GM21526 (cell line): ENCODE measurements around the gene GRPEL2.
"Not testable (repeated sequence)": the region's sequence is repeated elsewhere in the genome, so short reads cannot be mapped to it uniquely, and the experiment has no call there.

ENCODE experiments used
- ATAC-seq: cut with Tn5 transposase; IDR thresholded peaks from one replicate; pipeline ENCODE4 v1.9.1; 2021; ENCODE audit warnings: moderate library complexity; ENCODE audit not compliant: unreplicated experiment, low FRiP score

GRPEL2 gene

DNA sequence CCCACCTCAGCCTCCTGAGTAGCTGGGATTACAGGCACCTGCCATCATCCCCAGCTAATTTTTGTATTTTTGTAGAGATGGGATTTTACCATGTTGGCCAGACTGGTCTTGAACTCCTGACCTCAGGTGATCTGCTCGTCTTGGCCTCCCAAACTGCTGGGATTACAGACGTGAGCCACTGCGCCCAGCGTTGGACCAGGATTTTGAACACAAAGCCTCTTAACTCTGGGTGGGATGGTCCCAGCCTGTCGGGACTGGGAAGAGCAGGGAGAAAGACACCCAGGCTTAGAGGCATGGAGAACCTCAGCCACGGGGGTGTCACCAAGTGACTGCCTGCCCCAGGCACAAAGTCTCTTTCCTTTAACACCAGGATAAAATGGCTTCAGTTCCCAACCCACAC, 45.8 kb downstream of the GRPEL2 start:
- ATAC-seq, result not testable (repeated sequence)

DNA sequence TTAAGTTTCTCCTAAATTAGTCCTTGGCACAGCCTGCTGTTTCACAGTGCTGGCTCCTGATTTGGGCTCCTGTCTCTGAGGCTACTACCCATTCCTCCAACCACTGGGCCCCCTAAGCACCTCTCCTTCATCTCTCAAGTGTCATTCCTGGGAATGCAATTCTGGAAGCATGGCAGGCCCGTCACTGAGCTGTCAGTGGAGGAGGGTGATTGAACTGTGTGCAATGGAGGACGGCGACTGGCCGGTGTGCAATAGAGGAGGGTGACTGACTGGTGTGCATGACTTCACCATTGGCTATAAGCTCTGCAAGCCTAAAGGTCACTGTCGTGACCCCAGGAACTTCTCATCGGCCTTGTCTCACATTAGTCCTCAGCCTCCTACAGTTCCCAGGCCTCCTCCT, 46.2 kb downstream of the GRPEL2 start:
- ATAC-seq, result no peak

DNA sequence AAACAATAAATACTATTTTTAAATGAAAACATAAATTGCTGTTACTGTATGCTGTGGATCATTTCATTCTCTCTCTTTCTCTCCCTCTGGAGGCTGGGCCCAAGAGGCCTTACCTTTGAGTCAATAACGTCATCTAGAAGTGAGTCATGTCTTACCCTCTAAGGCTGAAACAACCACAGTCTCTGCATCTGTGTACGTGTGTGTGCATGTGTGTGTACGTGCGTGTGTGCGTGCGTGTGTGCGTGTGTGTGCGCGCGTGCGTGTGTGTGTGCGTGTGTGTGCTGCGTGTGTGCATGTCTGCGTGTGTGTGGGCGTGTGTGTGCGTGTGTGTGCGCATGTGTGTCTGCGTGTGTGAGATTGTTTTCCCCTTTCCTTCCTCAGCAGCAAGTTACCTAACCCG, 47.4 kb downstream of the GRPEL2 start:
- ATAC-seq, result no peak

DNA sequence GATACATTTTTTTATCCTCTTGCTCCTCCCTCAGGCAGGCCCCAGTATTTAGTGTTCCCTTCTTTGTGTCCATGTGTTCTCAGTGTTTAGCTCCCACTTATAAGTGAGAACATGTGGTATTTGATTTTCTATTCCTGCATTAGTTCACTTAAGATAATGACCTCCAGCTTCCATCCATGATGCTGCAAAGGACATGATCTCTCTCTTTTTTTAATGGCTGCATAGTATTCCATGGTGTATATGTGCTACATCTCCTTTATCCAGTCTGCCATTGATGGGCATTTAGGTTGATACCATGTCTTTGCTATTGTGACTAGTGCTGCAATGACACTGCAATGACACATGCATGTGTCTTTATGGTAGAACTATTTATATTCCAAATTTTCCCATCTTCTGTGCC, 49.7 kb downstream of the GRPEL2 start:
- not testable (repeated sequence) for ATAC-seq

DNA sequence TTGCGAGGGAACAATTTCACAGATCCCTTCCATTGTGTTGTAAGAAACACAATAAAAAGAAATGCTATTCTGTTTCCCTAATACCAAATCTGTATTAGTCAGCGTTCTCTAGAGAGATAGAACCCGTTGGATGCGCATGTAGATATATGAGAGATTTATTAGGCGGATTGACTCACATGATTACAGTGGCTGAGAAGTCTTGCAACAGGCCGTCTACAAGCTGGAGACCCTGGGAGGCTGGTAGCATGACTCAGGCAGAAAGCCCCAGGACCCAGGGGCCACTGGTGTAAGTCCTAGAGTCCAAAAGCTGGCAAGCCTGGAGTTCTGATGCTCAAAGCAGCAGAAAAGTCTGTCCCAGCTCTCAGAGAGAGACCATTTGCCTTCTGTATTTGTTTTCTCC, 52.2 kb downstream of the GRPEL2 start:
- ATAC-seq, result no peak

DNA sequence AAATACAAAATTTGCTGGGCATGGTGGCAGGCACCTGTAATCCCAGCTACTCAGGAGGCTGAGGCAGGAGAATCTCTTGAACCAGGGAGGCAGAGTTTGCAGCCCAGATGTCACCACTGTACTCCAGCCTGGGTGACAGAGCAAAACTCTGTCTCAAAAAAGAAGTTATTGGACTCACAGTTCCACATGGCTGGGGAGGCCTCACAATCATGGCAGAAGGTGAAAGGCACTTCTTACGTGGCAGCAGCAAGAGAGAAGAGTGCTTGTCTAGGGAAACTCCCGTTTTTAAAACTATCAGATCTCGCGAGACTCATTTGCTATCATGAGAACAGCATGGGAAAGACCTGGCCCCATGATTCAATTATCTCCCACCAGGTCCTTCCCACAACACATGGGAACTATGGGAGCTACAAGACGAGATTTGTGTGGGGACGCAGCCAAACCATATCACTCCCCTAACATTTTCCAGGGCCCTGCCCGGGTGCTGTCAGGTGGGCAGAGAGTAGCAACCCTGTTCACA, 53.5 kb downstream of the GRPEL2 start:
- not testable (repeated sequence) for ATAC-seq

DNA sequence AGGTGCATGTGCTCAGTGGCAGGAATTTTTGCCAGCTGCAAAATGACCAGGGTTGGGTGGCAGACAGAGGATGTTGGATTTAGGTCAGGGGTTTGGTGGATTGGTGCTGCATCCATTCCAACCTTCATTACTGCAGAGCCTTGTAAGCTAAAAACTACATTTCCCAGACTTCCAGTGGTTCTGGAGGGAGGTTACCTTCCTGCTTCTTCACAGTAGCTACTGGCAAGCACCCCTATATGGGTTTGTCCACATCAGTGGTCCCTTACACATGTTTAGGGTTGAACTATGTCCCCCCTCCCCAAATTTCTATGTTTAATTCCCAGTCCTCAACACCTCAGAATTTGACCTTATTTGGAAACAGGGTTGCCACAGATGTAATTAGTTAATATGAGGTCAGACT, 54.5 kb downstream of the GRPEL2 start:
- no peak for ATAC-seq

DNA sequence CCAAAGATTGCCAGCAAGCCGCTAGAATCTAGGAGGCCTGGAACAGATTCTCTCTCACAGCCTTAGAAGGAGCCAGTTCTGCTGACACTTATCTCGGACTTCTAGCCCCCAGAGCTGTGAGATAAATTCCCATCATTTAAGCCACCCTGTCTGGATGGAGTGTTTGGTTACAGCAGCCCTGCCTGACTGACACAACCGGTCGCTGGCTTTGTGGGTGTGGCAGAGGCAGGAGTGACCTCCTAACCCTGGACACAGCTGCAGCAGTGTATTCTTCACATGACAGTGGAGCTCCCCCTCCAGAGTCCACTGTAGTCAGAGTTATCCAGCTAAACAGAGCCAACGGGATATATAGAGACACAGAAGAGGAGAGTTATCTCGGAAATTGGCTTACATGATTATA, 55.0 kb downstream of the GRPEL2 start:
- ATAC-seq, result no peak

DNA sequence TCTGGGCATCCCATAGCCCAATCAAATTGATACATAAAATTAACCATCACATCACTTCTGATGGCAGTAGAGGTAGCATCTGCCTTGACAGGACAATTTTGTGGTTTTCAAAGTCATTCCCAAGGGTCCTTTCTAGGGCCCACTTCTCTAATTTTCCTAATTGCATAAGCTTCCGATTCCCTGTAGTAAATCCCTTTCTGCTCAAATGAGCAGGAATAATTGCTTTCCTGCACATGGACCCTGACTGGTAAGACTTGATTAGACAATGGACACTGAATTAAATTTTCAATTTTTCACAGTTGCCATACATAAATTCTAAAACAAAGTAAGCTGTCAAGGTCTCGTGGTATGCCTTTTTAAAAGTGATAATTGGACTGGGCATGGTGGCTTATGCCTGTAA, 55.8 kb downstream of the GRPEL2 start:
- no peak for ATAC-seq

DNA sequence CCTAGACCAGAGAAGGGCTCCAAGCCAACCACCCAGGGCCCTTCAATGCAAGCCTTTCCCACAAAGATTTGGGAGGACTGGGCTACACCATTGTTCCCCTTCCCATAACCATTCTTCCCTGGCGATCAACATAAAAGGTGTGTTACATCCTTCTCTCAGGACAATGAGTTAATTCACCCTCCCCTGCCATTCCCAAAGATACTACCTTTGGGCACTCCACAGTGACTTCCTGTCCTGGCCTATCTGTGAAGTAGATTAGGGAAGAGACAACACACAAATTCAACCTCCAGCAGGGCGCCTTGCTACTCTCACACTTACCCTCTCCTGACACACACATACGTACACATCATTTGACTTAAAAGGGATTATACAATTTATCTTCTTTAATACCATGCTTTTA, 57.0 kb downstream of the GRPEL2 start:
- ATAC-seq, result no peak
